Mucosa of stomach (tissue), 1 donor: Measurements from ENCODE around the gene PARD6A.
"Not testable (repeated sequence)": the region's sequence is repeated elsewhere in the genome, so short reads cannot be mapped to it uniquely, and the experiment has no call there.

Experiments used
- H3K27me3 ChIP-seq: one replicate; pipeline ENCODE4 v1.7.0; 2013; ENCODE audit warnings: mild to moderate bottlenecking, low read length; ENCODE audit not compliant: control insufficient read depth, insufficient read depth
- H3K36me3 ChIP-seq: one replicate; pipeline ENCODE4 v1.7.0; 2013; ENCODE audit warnings: low read length; ENCODE audit not compliant: control insufficient read depth, insufficient read depth
- H3K4me1 ChIP-seq: one replicate; pipeline ENCODE4 v1.7.0; 2013; ENCODE audit warnings: mild to moderate bottlenecking, low read length; ENCODE audit not compliant: control insufficient read depth, insufficient read depth
- H3K4me3 ChIP-seq: one replicate; pipeline ENCODE4 v1.7.0; 2013; ENCODE audit warnings: low read length
- H3K9ac ChIP-seq: one replicate; pipeline ENCODE4 v1.7.0; 2013; ENCODE audit warnings: mild to moderate bottlenecking, low read length, moderate library complexity
- H3K9me3 ChIP-seq: one replicate; pipeline ENCODE4 v1.7.0; 2013; ENCODE audit warnings: mild to moderate bottlenecking, low read length, moderate library complexity; ENCODE audit not compliant: control insufficient read depth
- donor health status: Pancreatic carcinoma.

The PARD6A gene

GRCh38 chr16:67683767-67684166 is 23.0 kb downstream of the PARD6A start:
- no peaks in the 10 kb centered on the region for H3K9me3 ChIP-seq
- peaks cover 9% of the 10 kb centered on the region for H3K36me3 ChIP-seq

GRCh38 chr16:67685388-67686112 is 24.8 kb downstream of the PARD6A start:
- Histone ChIP-seq H3K9me3 (no peaks in the 10 kb centered on the region), H3K27me3 (no peaks in the 10 kb centered on the region), H3K9ac (no peak overlapping the region), H3K4me1 (no peaks in the 10 kb centered on the region), H3K36me3 (peaks cover 9% of the 10 kb centered on the region), H3K4me3 (no peak overlapping the region)

More at GRCh38 chr16:67683767-67684166, 23.0 kb downstream of the PARD6A start:
- no peaks in the 10 kb centered on the region for H3K4me1 ChIP-seq
- no peak overlapping the region for H3K4me3 ChIP-seq
- no peak overlapping the region for H3K9ac ChIP-seq
- no peaks in the 10 kb centered on the region for H3K27me3 ChIP-seq

GRCh38 chr16:67693517-67694285 is 32.9 kb downstream of the PARD6A start:
- peaks cover 14% of the 10 kb centered on the region for H3K4me1 ChIP-seq
- H3K9me3 ChIP-seq, H3K4me3 ChIP-seq, H3K36me3 ChIP-seq, H3K27me3 ChIP-seq, H3K9ac ChIP-seq: not testable (repeated sequence)

- Histone ChIP-seq H3K27me3 (no peaks in the 10 kb centered on the region), H3K4me1 (peaks cover 16% of the 10 kb centered on the region), H3K4me3 (no peak overlapping the region)
Observed at GRCh38 chr16:67694611-67695010, 33.9 kb downstream of the PARD6A start.

GRCh38 chr16:67697422-67698185 is 36.8 kb downstream of the PARD6A start:
- H3K27me3 ChIP-seq: no peaks in the 10 kb centered on the region
- no peaks in the 10 kb centered on the region for H3K36me3 ChIP-seq
- no peak overlapping the region for H3K9ac ChIP-seq
- H3K4me3 ChIP-seq: no peak overlapping the region
- peaks cover 21% of the 10 kb centered on the region for H3K4me1 ChIP-seq
- H3K9me3 ChIP-seq: no peaks in the 10 kb centered on the region

More at GRCh38 chr16:67694611-67695010, 33.9 kb downstream of the PARD6A start:
- Histone ChIP-seq H3K36me3 (no peaks in the 10 kb centered on the region), H3K9me3 (no peaks in the 10 kb centered on the region), H3K9ac (no peak overlapping the region)

- H3K36me3 ChIP-seq: no peaks in the 10 kb centered on the region
- H3K9ac ChIP-seq: no peak overlapping the region
- no peak overlapping the region for H3K4me3 ChIP-seq
- no peaks in the 10 kb centered on the region for H3K9me3 ChIP-seq
- peaks cover 21% of the 10 kb centered on the region for H3K4me1 ChIP-seq
- H3K27me3 ChIP-seq: no peaks in the 10 kb centered on the region
Observed at GRCh38 chr16:67699265-67699664, 38.5 kb downstream of the PARD6A start.

- Histone ChIP-seq H3K9ac (no peak overlapping the region), H3K27me3 (no peaks in the 10 kb centered on the region), H3K4me3 (no peak overlapping the region)
Observed at GRCh38 chr16:67701420-67701819, 40.7 kb downstream of the PARD6A start.

GRCh38 chr16:67702130-67702529 is 41.4 kb downstream of the PARD6A start:
- Histone ChIP-seq H3K9ac (no peak overlapping the region), H3K9me3 (no peaks in the 10 kb centered on the region), H3K36me3 (no peaks in the 10 kb centered on the region), H3K4me3 (no peak overlapping the region), H3K4me1 (peaks cover 21% of the 10 kb centered on the region), H3K27me3 (no peaks in the 10 kb centered on the region)

More at GRCh38 chr16:67701420-67701819, 40.7 kb downstream of the PARD6A start:
- H3K36me3 ChIP-seq: no peaks in the 10 kb centered on the region
- H3K9me3 ChIP-seq: no peaks in the 10 kb centered on the region
- peaks cover 21% of the 10 kb centered on the region for H3K4me1 ChIP-seq

- Histone ChIP-seq H3K4me1 (peaks cover 8% of the 10 kb centered on the region), H3K9ac (no peak overlapping the region), H3K27me3 (no peaks in the 10 kb centered on the region)
Observed at GRCh38 chr16:67703626-67704025, 42.9 kb downstream of the PARD6A start.

GRCh38 chr16:67704110-67704509 is 43.4 kb downstream of the PARD6A start:
- no peak overlapping the region for H3K4me3 ChIP-seq
- H3K36me3 ChIP-seq: no peaks in the 10 kb centered on the region
- no peaks in the 10 kb centered on the region for H3K9me3 ChIP-seq
- no peaks in the 10 kb centered on the region for H3K27me3 ChIP-seq
- peaks cover 5% of the 10 kb centered on the region for H3K4me1 ChIP-seq
- no peak overlapping the region for H3K9ac ChIP-seq

More at GRCh38 chr16:67703626-67704025, 42.9 kb downstream of the PARD6A start:
- no peak overlapping the region for H3K4me3 ChIP-seq
- no peaks in the 10 kb centered on the region for H3K36me3 ChIP-seq
- no peaks in the 10 kb centered on the region for H3K9me3 ChIP-seq

- no peaks in the 10 kb centered on the region for H3K9me3 ChIP-seq
- no peak overlapping the region for H3K9ac ChIP-seq
- H3K36me3 ChIP-seq: no peaks in the 10 kb centered on the region
- no peaks in the 10 kb centered on the region for H3K27me3 ChIP-seq
- no peak overlapping the region for H3K4me3 ChIP-seq
- peaks cover 5% of the 10 kb centered on the region for H3K4me1 ChIP-seq
Observed at GRCh38 chr16:67707210-67707609, 46.5 kb downstream of the PARD6A start.

- Histone ChIP-seq H3K4me1 (peaks cover 5% of the 10 kb centered on the region), H3K4me3 (no peak overlapping the region), H3K9ac (no peak overlapping the region), H3K9me3 (no peaks in the 10 kb centered on the region), H3K36me3 (no peaks in the 10 kb centered on the region), H3K27me3 (no peaks in the 10 kb centered on the region)
Observed at GRCh38 chr16:67707790-67708189, 47.0 kb downstream of the PARD6A start.
